ENCODE data around the gene ADARB2.

GRCh38 chr10:1366811-1367425 is 370.4 kb downstream of the ADARB2 start:
- TF ChIP-seq CTCF (IDR thresholded peaks at IDR 0.05) (no peak), POLR2A (IDR thresholded peaks at IDR 0.05) (no peak)
